Upper lobe of right lung (tissue), 1 donor: ENCODE results near the gene SRPX2. TPM values are rescaled to one million over a fixed set of nuclear protein-coding genes. Genes with fewer than 3 reads are reported as not detected.

Source experiments
- ATAC-seq: fragments of 200-7000 bp; cut with Tn5 transposase; one replicate; pipeline ENCODE4 v1.9.1; 2020; ENCODE audit warnings: mild to moderate bottlenecking, moderate library complexity
- DNase-seq: peaks from one replicate; pipeline ENCODE4 v3.0.0-alpha.2; 2020
- H3K27ac ChIP-seq: fragments of 200-600 bp; one replicate; pipeline ENCODE4 v1.8.0; 2022
- H3K27me3 ChIP-seq: fragments of 200-600 bp; one replicate; pipeline ENCODE4 v1.8.0; 2022; ENCODE audit warnings: mild to moderate bottlenecking
- H3K36me3 ChIP-seq: fragments of 200-600 bp; one replicate; pipeline ENCODE4 v1.8.0; 2022
- H3K4me1 ChIP-seq: fragments of 200-600 bp; one replicate; pipeline ENCODE4 v1.8.0; 2022
- H3K4me3 ChIP-seq: fragments of 200-600 bp; one replicate; pipeline ENCODE4 v1.8.0; 2022; ENCODE audit warnings: mild to moderate bottlenecking
- H3K9me3 ChIP-seq: fragments of 200-600 bp; one replicate; pipeline ENCODE4 v1.8.0; 2022
- CTCF ChIP-seq: fragments of 200-600 bp; IDR thresholded peaks from one replicate; pipeline ENCODE4 v1.8.0; 2022; ENCODE audit warnings: antibody characterized with exemption
- intact Hi-C: fragments of 100-400 bp; cut with DNase I; formaldehyde crosslinking; loops from one replicate; pipeline ENCODE4 v1.11.0; 2022
- total RNA-seq: library from RNA; stranded (reverse); fragmentation: NEBNext Ultra II Directional; extraction: Animal tissue kit (Norgen Biotek cat#: 25700); gene quantifications from one replicate; pipeline ENCODE4 v1.2.1, GENCODE V29; 2021
- donor health status: DM: no; HTN: yes; CAD: no; lungs with severe emphysema.

The SRPX2 gene
- total RNA-seq, 1 donor from 2014 or later = 39.1 TPM

- Histone ChIP-seq H3K9me3 (no peaks in the 10 kb centered on the region), H3K4me3 (no peak overlapping the region), H3K36me3 (no peaks in the 10 kb centered on the region), H3K27ac (no peak overlapping the region), H3K4me1 (no peaks in the 10 kb centered on the region), H3K27me3 (no peaks in the 10 kb centered on the region)
- no peak for TF ChIP-seq CTCF
- DNase-seq = no peak
- intact Hi-C loops = loop anchor here (10.0 kb wide), 1 partner anchor 78 kb away; no protein-coding TSS in a partner anchor
- ATAC-seq = no peak
These were observed 43.1 kb downstream of the SRPX2 start for GRCh38 chrX:100687128-100687527.

- no peaks in the 10 kb centered on the region for H3K9me3 ChIP-seq
- ATAC-seq (no peak), DNase-seq (no peak)
- intact Hi-C loops = loop anchor here (10.0 kb wide), 1 partner anchor 77 kb away; no protein-coding TSS in a partner anchor
- no peak overlapping the region for H3K4me3 ChIP-seq
- H3K36me3 ChIP-seq = no peaks in the 10 kb centered on the region
- TF ChIP-seq CTCF = no peak
- no peaks in the 10 kb centered on the region for H3K4me1 ChIP-seq
- H3K27me3 ChIP-seq = no peaks in the 10 kb centered on the region
- no peak overlapping the region for H3K27ac ChIP-seq
These were observed 43.5 kb downstream of the SRPX2 start for GRCh38 chrX:100687546-100687945.

- intact Hi-C loops = no loop called here
- no peak for ATAC-seq
- Histone ChIP-seq H3K36me3 (no peaks in the 10 kb centered on the region), H3K4me1 (no peaks in the 10 kb centered on the region), H3K4me3 (no peak overlapping the region), H3K9me3 (no peaks in the 10 kb centered on the region), H3K27me3 (no peaks in the 10 kb centered on the region), H3K27ac (no peak overlapping the region)
- DNase-seq = no peak
- no peak for TF ChIP-seq CTCF
These were observed 51.3 kb downstream of the SRPX2 start for GRCh38 chrX:100695302-100695701.

- TF ChIP-seq CTCF = no peak
- Histone ChIP-seq H3K27ac (no peak overlapping the region), H3K9me3 (no peaks in the 10 kb centered on the region), H3K4me3 (no peak overlapping the region), H3K36me3 (no peaks in the 10 kb centered on the region), H3K4me1 (no peaks in the 10 kb centered on the region), H3K27me3 (no peaks in the 10 kb centered on the region)
- DNase-seq (no peak), ATAC-seq (no peak)
- intact Hi-C loops = no loop called here
These were observed 52.0 kb downstream of the SRPX2 start for GRCh38 chrX:100695991-100696390.

- Histone ChIP-seq H3K4me1 (no peaks in the 10 kb centered on the region), H3K36me3 (no peaks in the 10 kb centered on the region), H3K4me3 (no peak overlapping the region), H3K27ac (no peak overlapping the region), H3K27me3 (no peaks in the 10 kb centered on the region), H3K9me3 (no peaks in the 10 kb centered on the region)
- ATAC-seq = no peak
- no peak for TF ChIP-seq CTCF
- DNase-seq = no peak
- intact Hi-C loops = no loop called here
These were observed 52.8 kb downstream of the SRPX2 start for GRCh38 chrX:100696699-100697351.

GRCh38 chrX:100698551-100698950 lies 54.6 kb downstream of the SRPX2 start:
- H3K9me3 ChIP-seq = no peaks in the 10 kb centered on the region
- no peaks in the 10 kb centered on the region for H3K36me3 ChIP-seq
- no peak overlapping the region for H3K27ac ChIP-seq
- no peaks in the 10 kb centered on the region for H3K27me3 ChIP-seq
- TF ChIP-seq CTCF = no peak
- DNase-seq (no peak), ATAC-seq (no peak)
- intact Hi-C loops = no loop called here
- H3K4me1 ChIP-seq = no peaks in the 10 kb centered on the region
- H3K4me3 ChIP-seq = no peak overlapping the region
